Measurements from ENCODE around the gene CIC. TPM values are rescaled to one million over a fixed set of nuclear protein-coding genes. Genes with fewer than 3 reads are reported as not detected.

CIC gene
- total RNA-seq, 4 donors from 2014 or later: 31.4 to 69.4 (median 49.0) TPM

- H3K4me3 ChIP-seq: no peak overlapping the region
- no peak for TF ChIP-seq POLR2AphosphoS5 (IDR thresholded peaks at IDR 0.05)
- no peak for ATAC-seq
- no peaks in the 10 kb centered on the region for H3K9me3 ChIP-seq
- WGBS, 2 donors (ENCODE audit: low coverage in 1 of 2): 78% methylated on average over 4 of the region's 5 CpGs
- H3K27ac ChIP-seq: no peak overlapping the region
- H3K27me3 ChIP-seq: no peaks in the 10 kb centered on the region
- peaks cover 0 to 31% (median 5%) of the 10 kb centered on the region in 3 donors for H3K4me1 ChIP-seq
- H3K36me3 ChIP-seq: peaks cover 0 to 96% of the 10 kb centered on the region in 2 donors
These were observed 33.9 kb upstream of the CIC start for GRCh38 chr19:42235181-42235580.

GRCh38 chr19:42239544-42240220, 29.4 kb upstream of the CIC start:
- H3K27me3 ChIP-seq: no peaks in the 10 kb centered on the region
- TF ChIP-seq POLR2A (IDR thresholded peaks at IDR 0.05) (no peak), CTCF (IDR thresholded peaks at IDR 0.05) (no peak), POLR2AphosphoS5 (IDR thresholded peaks at IDR 0.05) (no peak), EP300 (IDR thresholded peaks at IDR 0.05) (no peak)

GRCh38 chr19:42241279-42241678, 27.8 kb upstream of the CIC start:
- Histone ChIP-seq H3K9me3 (no peaks in the 10 kb centered on the region), H3K27ac (peak overlapping the region in 2 of 4 donors; percentile 95 to 98), H3K36me3 (peaks cover 0 to 36% of the 10 kb centered on the region in 2 donors), H3K4me3 (peak overlapping the region; percentile 71 to 92), H3K27me3 (no peaks in the 10 kb centered on the region), H3K4me1 (peaks cover 5 to 66% (median 32%) of the 10 kb centered on the region in 3 donors)
- 88% methylated on average over 3 of the region's 3 CpGs; no CpG with 5 or more reads in 1 of the 2 donors for WGBS, 2 donors (ENCODE audit: low coverage in 1 of 2)
- no peak for TF ChIP-seq EP300 (IDR thresholded peaks at IDR 0.05)
- no peak for TF ChIP-seq POLR2AphosphoS5 (IDR thresholded peaks at IDR 0.05)
- no peak for TF ChIP-seq CTCF (IDR thresholded peaks at IDR 0.05)
- TF ChIP-seq POLR2A (IDR thresholded peaks at IDR 0.05): no peak
- ATAC-seq: no peak

More at GRCh38 chr19:42239544-42240220, 29.4 kb upstream of the CIC start:
- Histone ChIP-seq H3K4me3 (no peak overlapping the region), H3K9me3 (no peaks in the 10 kb centered on the region), H3K4me1 (peaks cover 5 to 50% (median 18%) of the 10 kb centered on the region in 3 donors), H3K27ac (no peak overlapping the region), H3K36me3 (peaks cover 0 to 52% of the 10 kb centered on the region in 2 donors)
- 80 to 100% methylated on average over 1 to 2 of the region's 10 CpGs for WGBS, 2 donors (ENCODE audit: low coverage in 1 of 2)
- ATAC-seq: no peak

- H3K4me3 ChIP-seq: peak overlapping the region; percentile 71 to 92
- H3K27ac ChIP-seq: peak overlapping the region; percentile 60 to 98 (median 96)
- H3K36me3 ChIP-seq: peaks cover 0 to 28% of the 10 kb centered on the region in 2 donors
- ATAC-seq: no peak
- WGBS, 2 donors (ENCODE audit: low coverage in 1 of 2): 0% methylated on average over 1 of the region's 49 CpGs; no CpG with 5 or more reads in 1 of the 2 donors
- no peaks in the 10 kb centered on the region for H3K9me3 ChIP-seq
- H3K27me3 ChIP-seq: no peaks in the 10 kb centered on the region
- peaks cover 5 to 72% (median 38%) of the 10 kb centered on the region in 3 donors for H3K4me1 ChIP-seq
- TF ChIP-seq EP300 (IDR thresholded peaks at IDR 0.05) (no peak), POLR2AphosphoS5 (IDR thresholded peaks at IDR 0.05) (no peak), POLR2A (IDR thresholded peaks at IDR 0.05) (no peak), CTCF (IDR thresholded peaks at IDR 0.05) (no peak)
These were observed 27.0 kb upstream of the CIC start for GRCh38 chr19:42242069-42242511.

GRCh38 chr19:42242512-42243409, 26.3 kb upstream of the CIC start, which contains the start of gene GSK3A:
Gene GSK3A (minus strand): TSS chr19:42242602. CDS start chr19:42242465, 137 bp downstream.
- 0% methylated on average over 5 of the region's 76 CpGs for WGBS, 2 donors (ENCODE audit: low coverage in 1 of 2)
- Histone ChIP-seq H3K4me1 (peaks cover 5 to 76% (median 38%) of the 10 kb centered on the region in 3 donors), H3K36me3 (peaks cover 0 to 24% of the 10 kb centered on the region in 2 donors), H3K27ac (peak within 1 kb of the TSS; percentile 72 to 98 (median 96)), H3K9me3 (no peaks in the 10 kb centered on the region), H3K4me3 (peak within 1 kb of the TSS; percentile 71 to 92), H3K27me3 (no peaks in the 10 kb centered on the region)
- peak; percentile 90 for ATAC-seq
- TF ChIP-seq POLR2AphosphoS5 (IDR thresholded peaks at IDR 0.05) (peak; percentile 91), POLR2A (IDR thresholded peaks at IDR 0.05) (peak; percentile 59 to 94), EP300 (IDR thresholded peaks at IDR 0.05) (no peak), CTCF (IDR thresholded peaks at IDR 0.05) (peak in 1 of 4 experiments; percentile 12)
